ENCODE results near the gene OR6J1. TPM values are rescaled to one million over a fixed set of nuclear protein-coding genes. Genes with fewer than 3 reads are reported as not detected.

Gene OR6J1
- total and polyA plus RNA-seq, 2 of the 8 experiments (the other 6 are each of a cell fraction or from before 2014, with no cell fraction given): not detected

DNA sequence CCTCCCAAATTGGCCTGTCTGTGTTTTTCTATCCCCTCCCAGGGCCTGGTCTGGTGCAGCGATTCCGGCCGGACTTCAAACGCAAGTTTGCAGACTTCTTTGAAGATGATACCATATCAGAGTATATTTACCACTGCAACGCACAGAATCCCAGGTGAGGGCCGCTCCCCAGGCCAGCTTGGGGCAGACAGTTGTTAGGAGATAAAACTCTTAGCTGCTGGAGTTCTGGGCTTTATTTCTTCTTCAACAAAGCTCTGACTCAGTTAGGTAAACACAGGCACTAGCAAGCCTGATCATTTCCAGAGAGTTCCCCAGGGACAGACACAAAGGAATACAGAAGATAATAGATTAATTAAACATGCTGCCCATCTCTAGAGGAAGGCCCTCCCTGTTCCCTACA is 37.8 kb downstream of the OR6J1 start:
- no peak overlapping the region for H4K91ac ChIP-seq (replicated peaks; ENCODE audit: insufficient read length, low read length)
- no peak overlapping the region for H2AFZ ChIP-seq (ENCODE audit: low read length)
- peaks cover 21 to 77% (median 62%) of the 10 kb centered on the region in 4 experiments for H3K36me3 ChIP-seq (ENCODE audit: control insufficient read depth in 2 of 4, insufficient read depth in 4 of 4, low read length in 3 of 4)
- no peak overlapping the region for H3K27ac ChIP-seq (ENCODE audit: low read depth, low read length)
- H3K79me2 ChIP-seq (ENCODE audit: control insufficient read depth in 1 of 2, insufficient read depth in 2 of 2, low read length in 2 of 2): no peaks in the 10 kb centered on the region
- TF ChIP-seq BACH1 (IDR thresholded peaks at IDR 0.05; ENCODE audit: low read length) (no peak), CBX8 (IDR thresholded peaks at IDR 0.05; ENCODE audit: borderline replicate concordance, low read depth, low read length) (no peak), MAFK (IDR thresholded peaks at IDR 0.05; ENCODE audit: low read depth, low read length) (no peak), RAD21 (IDR thresholded peaks at IDR 0.05 in 1 of 2, conservative IDR thresholded peaks at IDR 0.05 in 1 of 2; ENCODE audit: low read depth in 2 of 2, low read length in 2 of 2) (no peak), RXRA (IDR thresholded peaks at IDR 0.05; ENCODE audit: insufficient read depth, low read depth, low read length) (no peak), SP4 (IDR thresholded peaks at IDR 0.05; ENCODE audit: low read length) (no peak), HDAC6 (IDR thresholded peaks at IDR 0.05; ENCODE audit: low read depth, low read length) (no peak), EZH2 (IDR thresholded peaks at IDR 0.05; ENCODE audit: low read depth, low read length, severe bottlenecking) (no peak), CEBPB (IDR thresholded peaks at IDR 0.05; ENCODE audit: low read depth, low read length) (no peak)
- H3K4ac ChIP-seq (replicated peaks; ENCODE audit: insufficient read length, low read depth, low read length): no peak overlapping the region
- H3K18ac ChIP-seq (ENCODE audit: extremely low read depth, low read length): no peak overlapping the region
- H2BK12ac ChIP-seq (ENCODE audit: low read depth, low read length): no peak overlapping the region
- no peak overlapping the region for H3K9ac ChIP-seq (replicated peaks in 1 of 4; ENCODE audit: extremely low read depth in 1 of 4, low read depth in 3 of 4, low read length in 3 of 4)
- H3K56ac ChIP-seq (replicated peaks; ENCODE audit: insufficient read length, low read depth, low read length): no peak overlapping the region
- ChIA-PET CTCF (ENCODE audit: partially characterized antibody) (interaction anchor here (1.1 to 1.2 kb wide), 2 partner anchors 16 to 36 kb away, joined by 4 read pairs; no protein-coding TSS in a partner anchor), POLR2A (ENCODE audit: partially characterized antibody) (no interaction called here)
- no peak overlapping the region for H2BK5ac ChIP-seq (ENCODE audit: low read depth, low read length)
- no peak overlapping the region for H2BK120ac ChIP-seq (replicated peaks; ENCODE audit: low read depth, low read length)
- H3K4me3 ChIP-seq (ENCODE audit: extremely low read depth in 1 of 4, insufficient read depth in 2 of 4, low read depth in 3 of 4, low read length in 4 of 4): no peak overlapping the region
- 88% methylated on average over 6 of the region's 6 CpGs; no CpG with 5 or more reads in 1 of the 2 experiments for WGBS, 2 experiments (ENCODE audit: extremely low coverage in 1 of 2, insufficient coverage in 1 of 2, insufficient read length in 1 of 2, insufficient replicate concordance in 2 of 2, low coverage in 1 of 2, low lambda C conversion rate in 2 of 2, missing lambda C conversion rate in 1 of 2)
- FAIRE-seq (no peak), DNase-seq (ENCODE audit: low read depth in 1 of 2, low spot score in 2 of 2) (no peak)
- no peak overlapping the region for H4K5ac ChIP-seq (ENCODE audit: insufficient read length, low read depth, low read length)
- H3K79me1 ChIP-seq (ENCODE audit: low read depth, low read length): peaks cover 3% of the 10 kb centered on the region; the same call in 1 of the 2 replicates
- H2BK15ac ChIP-seq (ENCODE audit: low read length): no peak overlapping the region
- H3K27me3 ChIP-seq (replicated peaks in 1 of 4; ENCODE audit: control insufficient read depth in 3 of 4, extremely low read depth in 1 of 4, insufficient read depth in 3 of 4, low read length in 3 of 4): no peaks in the 10 kb centered on the region
- H2BK20ac ChIP-seq (ENCODE audit: low read length): no peak overlapping the region
- no peak overlapping the region for H2AK5ac ChIP-seq (ENCODE audit: low read depth, low read length)
- peaks cover 0 to 2% of the 10 kb centered on the region in 2 experiments for H4K20me1 ChIP-seq (replicated peaks in 1 of 2; ENCODE audit: control insufficient read depth in 1 of 2, insufficient read depth in 2 of 2, low read length in 2 of 2)
- no peaks in the 10 kb centered on the region for H3K9me3 ChIP-seq (ENCODE audit: insufficient read depth in 2 of 2, low read depth in 1 of 2, low read length in 1 of 2)
- H3K4me2 ChIP-seq (ENCODE audit: insufficient read depth in 1 of 2, low read depth in 2 of 2, low read length in 2 of 2): no peak overlapping the region
- H3K23ac ChIP-seq (ENCODE audit: insufficient read length): no peak overlapping the region
- no peak overlapping the region for H4K8ac ChIP-seq (ENCODE audit: extremely low read depth, insufficient read depth, low read length)
- H3K23me2 ChIP-seq (ENCODE audit: low read depth, low read length): no peaks in the 10 kb centered on the region; the same call in 1 of the 2 replicates
- H3K14ac ChIP-seq (ENCODE audit: insufficient read length): no peak overlapping the region
- H3K4me1 ChIP-seq (replicated peaks in 1 of 4; ENCODE audit: control insufficient read depth in 3 of 4, insufficient read depth in 4 of 4, low read length in 3 of 4): no peaks in the 10 kb centered on the region
